Measurements from ENCODE around the gene PDE11A.

PDE11A gene

DNA sequence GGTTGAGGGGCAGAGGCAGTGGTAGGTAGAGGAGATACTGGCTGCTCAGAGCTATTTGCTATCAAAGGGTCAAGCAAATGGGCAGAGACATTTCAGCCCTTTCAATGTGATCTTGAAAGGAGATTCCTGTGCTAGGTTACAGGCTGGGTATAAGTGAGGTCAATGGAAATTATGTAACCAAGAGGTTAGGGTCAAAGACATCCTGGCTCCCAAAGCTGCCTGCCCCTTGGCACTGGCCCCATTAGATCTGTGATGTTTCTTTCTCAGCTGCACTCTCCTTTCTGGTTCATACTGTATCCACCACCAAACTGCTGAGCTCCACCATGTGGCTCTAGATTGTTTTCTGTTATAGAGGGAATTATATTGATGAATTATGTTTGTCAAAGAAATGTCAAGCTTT lies 479.6 kb downstream of the PDE11A start:
- TF ChIP-seq ZNF565 (CRISPR knock-in tag; conservative IDR thresholded peaks at IDR 0.05; ENCODE audit: low read depth) = no peak
- TF ChIP-seq, protein P1, sequence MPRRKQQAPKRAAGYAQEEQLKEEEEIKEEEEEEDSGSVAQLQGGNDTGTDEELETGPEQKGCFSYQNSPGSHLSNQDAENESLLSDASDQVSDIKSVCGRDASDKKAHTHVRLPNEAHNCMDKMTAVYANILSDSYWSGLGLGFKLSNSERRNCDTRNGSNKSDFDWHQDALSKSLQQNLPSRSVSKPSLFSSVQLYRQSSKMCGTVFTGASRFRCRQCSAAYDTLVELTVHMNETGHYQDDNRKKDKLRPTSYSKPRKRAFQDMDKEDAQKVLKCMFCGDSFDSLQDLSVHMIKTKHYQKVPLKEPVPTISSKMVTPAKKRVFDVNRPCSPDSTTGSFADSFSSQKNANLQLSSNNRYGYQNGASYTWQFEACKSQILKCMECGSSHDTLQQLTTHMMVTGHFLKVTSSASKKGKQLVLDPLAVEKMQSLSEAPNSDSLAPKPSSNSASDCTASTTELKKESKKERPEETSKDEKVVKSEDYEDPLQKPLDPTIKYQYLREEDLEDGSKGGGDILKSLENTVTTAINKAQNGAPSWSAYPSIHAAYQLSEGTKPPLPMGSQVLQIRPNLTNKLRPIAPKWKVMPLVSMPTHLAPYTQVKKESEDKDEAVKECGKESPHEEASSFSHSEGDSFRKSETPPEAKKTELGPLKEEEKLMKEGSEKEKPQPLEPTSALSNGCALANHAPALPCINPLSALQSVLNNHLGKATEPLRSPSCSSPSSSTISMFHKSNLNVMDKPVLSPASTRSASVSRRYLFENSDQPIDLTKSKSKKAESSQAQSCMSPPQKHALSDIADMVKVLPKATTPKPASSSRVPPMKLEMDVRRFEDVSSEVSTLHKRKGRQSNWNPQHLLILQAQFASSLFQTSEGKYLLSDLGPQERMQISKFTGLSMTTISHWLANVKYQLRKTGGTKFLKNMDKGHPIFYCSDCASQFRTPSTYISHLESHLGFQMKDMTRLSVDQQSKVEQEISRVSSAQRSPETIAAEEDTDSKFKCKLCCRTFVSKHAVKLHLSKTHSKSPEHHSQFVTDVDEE (CRISPR knock-in tag; IDR thresholded peaks at IDR 0.05) = no peak
- no peak for TF ChIP-seq ZFP30 (CRISPR knock-in tag; IDR thresholded peaks at IDR 0.05)
- no peak for TF ChIP-seq ZNF8 (CRISPR knock-in tag; IDR thresholded peaks at IDR 0.05)
- TF ChIP-seq, protein P2, sequence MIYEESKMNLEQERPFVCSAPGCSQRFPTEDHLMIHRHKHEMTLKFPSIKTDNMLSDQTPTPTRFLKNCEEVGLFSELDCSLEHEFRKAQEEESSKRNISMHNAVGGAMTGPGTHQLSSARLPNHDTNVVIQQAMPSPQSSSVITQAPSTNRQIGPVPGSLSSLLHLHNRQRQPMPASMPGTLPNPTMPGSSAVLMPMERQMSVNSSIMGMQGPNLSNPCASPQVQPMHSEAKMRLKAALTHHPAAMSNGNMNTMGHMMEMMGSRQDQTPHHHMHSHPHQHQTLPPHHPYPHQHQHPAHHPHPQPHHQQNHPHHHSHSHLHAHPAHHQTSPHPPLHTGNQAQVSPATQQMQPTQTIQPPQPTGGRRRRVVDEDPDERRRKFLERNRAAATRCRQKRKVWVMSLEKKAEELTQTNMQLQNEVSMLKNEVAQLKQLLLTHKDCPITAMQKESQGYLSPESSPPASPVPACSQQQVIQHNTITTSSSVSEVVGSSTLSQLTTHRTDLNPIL (CRISPR knock-in tag; IDR thresholded peaks at IDR 0.05; ENCODE audit: low read depth) = no peak
- no peak for TF ChIP-seq TOX (CRISPR knock-in tag; IDR thresholded peaks at IDR 0.05; ENCODE audit: borderline replicate concordance)
- TF ChIP-seq ESRRG (CRISPR knock-in tag; IDR thresholded peaks at IDR 0.05) = no peak
- TF ChIP-seq, protein P3, sequence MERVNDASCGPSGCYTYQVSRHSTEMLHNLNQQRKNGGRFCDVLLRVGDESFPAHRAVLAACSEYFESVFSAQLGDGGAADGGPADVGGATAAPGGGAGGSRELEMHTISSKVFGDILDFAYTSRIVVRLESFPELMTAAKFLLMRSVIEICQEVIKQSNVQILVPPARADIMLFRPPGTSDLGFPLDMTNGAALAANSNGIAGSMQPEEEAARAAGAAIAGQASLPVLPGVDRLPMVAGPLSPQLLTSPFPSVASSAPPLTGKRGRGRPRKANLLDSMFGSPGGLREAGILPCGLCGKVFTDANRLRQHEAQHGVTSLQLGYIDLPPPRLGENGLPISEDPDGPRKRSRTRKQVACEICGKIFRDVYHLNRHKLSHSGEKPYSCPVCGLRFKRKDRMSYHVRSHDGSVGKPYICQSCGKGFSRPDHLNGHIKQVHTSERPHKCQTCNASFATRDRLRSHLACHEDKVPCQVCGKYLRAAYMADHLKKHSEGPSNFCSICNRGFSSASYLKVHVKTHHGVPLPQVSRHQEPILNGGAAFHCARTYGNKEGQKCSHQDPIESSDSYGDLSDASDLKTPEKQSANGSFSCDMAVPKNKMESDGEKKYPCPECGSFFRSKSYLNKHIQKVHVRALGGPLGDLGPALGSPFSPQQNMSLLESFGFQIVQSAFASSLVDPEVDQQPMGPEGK (CRISPR knock-in tag; IDR thresholded peaks at IDR 0.05; ENCODE audit: borderline replicate concordance) = no peak
- no peak for TF ChIP-seq SNAI2 (CRISPR knock-in tag; IDR thresholded peaks at IDR 0.05)
- TF ChIP-seq ZFP3 (CRISPR knock-in tag; IDR thresholded peaks at IDR 0.05) = no peak
- TF ChIP-seq PPARA (CRISPR knock-in tag; IDR thresholded peaks at IDR 0.05; ENCODE audit: borderline replicate concordance) = no peak
- TF ChIP-seq, protein P4, sequence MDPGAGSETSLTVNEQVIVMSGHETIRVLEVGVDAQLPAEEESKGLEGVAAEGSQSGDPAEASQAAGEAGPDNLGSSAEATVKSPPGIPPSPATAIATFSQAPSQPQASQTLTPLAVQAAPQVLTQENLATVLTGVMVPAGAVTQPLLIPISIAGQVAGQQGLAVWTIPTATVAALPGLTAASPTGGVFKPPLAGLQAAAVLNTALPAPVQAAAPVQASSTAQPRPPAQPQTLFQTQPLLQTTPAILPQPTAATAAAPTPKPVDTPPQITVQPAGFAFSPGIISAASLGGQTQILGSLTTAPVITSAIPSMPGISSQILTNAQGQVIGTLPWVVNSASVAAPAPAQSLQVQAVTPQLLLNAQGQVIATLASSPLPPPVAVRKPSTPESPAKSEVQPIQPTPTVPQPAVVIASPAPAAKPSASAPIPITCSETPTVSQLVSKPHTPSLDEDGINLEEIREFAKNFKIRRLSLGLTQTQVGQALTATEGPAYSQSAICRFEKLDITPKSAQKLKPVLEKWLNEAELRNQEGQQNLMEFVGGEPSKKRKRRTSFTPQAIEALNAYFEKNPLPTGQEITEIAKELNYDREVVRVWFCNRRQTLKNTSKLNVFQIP (CRISPR knock-in tag; IDR thresholded peaks at IDR 0.05; ENCODE audit: borderline replicate concordance, low read depth) = no peak
- TF ChIP-seq TCF4 (CRISPR knock-in tag; IDR thresholded peaks at IDR 0.05; ENCODE audit: borderline replicate concordance) = no peak
- no peak for TF ChIP-seq BACH2 (CRISPR knock-in tag; IDR thresholded peaks at IDR 0.05; ENCODE audit: borderline replicate concordance)
- no peak for TF ChIP-seq GLIS3 (CRISPR knock-in tag; IDR thresholded peaks at IDR 0.05)
- no peak for ATAC-seq

DNA sequence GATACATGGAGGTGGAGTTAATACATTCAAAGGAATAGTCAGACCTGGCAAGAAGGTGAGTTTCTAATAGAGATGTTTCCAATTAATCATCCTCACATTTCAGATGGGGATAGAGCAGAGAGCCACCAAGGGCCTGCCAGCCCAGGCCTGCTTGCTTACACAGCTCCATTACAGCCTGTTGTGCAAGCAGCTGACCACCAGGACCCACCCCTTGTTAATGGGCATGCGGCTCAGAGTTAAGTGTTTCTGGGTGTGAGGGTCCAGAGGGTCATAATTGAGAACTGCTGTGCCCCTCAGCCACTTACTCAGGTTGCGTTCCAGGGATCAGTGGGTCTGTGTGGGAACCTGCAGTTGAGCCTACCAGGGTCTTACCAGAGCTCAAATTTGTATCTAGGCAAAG lies 480.2 kb downstream of the PDE11A start:
- TF ChIP-seq ZFP30 (CRISPR knock-in tag; IDR thresholded peaks at IDR 0.05) (no peak), ZNF8 (CRISPR knock-in tag; IDR thresholded peaks at IDR 0.05) (no peak), TOX (CRISPR knock-in tag; IDR thresholded peaks at IDR 0.05; ENCODE audit: borderline replicate concordance) (no peak), ZNF565 (CRISPR knock-in tag; conservative IDR thresholded peaks at IDR 0.05; ENCODE audit: low read depth) (no peak), ARNTL (CRISPR knock-in tag; IDR thresholded peaks at IDR 0.05; ENCODE audit: borderline replicate concordance, low read depth) (no peak), ZFP3 (CRISPR knock-in tag; IDR thresholded peaks at IDR 0.05) (no peak), SNAI2 (CRISPR knock-in tag; IDR thresholded peaks at IDR 0.05) (no peak), CSDC2 (CRISPR knock-in tag; IDR thresholded peaks at IDR 0.05) (no peak), ZNF70 (CRISPR knock-in tag; IDR thresholded peaks at IDR 0.05) (no peak), TCF4 (CRISPR knock-in tag; IDR thresholded peaks at IDR 0.05; ENCODE audit: borderline replicate concordance) (no peak)
- TF ChIP-seq, protein P2 (CRISPR knock-in tag; IDR thresholded peaks at IDR 0.05; ENCODE audit: low read depth) = no peak
- TF ChIP-seq, protein P3 (CRISPR knock-in tag; IDR thresholded peaks at IDR 0.05; ENCODE audit: borderline replicate concordance) = no peak

DNA sequence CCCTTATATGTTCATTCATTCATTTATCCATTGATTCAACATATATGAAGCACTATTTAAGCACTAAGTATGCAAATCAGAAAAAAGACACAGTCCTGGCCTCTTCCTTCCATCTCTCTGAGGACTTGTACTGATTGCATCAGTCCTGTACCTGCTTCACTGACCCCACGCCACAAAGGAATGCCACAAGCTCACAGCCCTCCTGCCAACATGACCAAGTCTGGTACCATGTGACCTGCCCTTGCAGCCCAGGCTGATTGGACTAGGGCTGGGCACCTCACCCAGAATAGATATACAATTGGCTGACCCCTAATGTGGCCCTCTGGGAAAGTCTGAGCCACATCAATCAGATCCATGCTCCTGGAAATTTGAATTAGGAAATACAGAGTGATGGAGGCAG lies 483.4 kb downstream of the PDE11A start:
- no peak for ATAC-seq
- no peak for TF ChIP-seq ZNF8 (CRISPR knock-in tag; IDR thresholded peaks at IDR 0.05)
- TF ChIP-seq CSDC2 (CRISPR knock-in tag; IDR thresholded peaks at IDR 0.05) = no peak
- no peak for TF ChIP-seq PPARA (CRISPR knock-in tag; IDR thresholded peaks at IDR 0.05; ENCODE audit: borderline replicate concordance)
- TF ChIP-seq ISL1 (CRISPR knock-in tag; IDR thresholded peaks at IDR 0.05) = no peak
- TF ChIP-seq ESRRG (CRISPR knock-in tag; IDR thresholded peaks at IDR 0.05) = no peak
- TF ChIP-seq, protein P1 (CRISPR knock-in tag; IDR thresholded peaks at IDR 0.05) = no peak
- no peak for TF ChIP-seq TOX (CRISPR knock-in tag; IDR thresholded peaks at IDR 0.05; ENCODE audit: borderline replicate concordance)
- no peak for TF ChIP-seq ZFP30 (CRISPR knock-in tag; IDR thresholded peaks at IDR 0.05)
- TF ChIP-seq, protein P4 (CRISPR knock-in tag; IDR thresholded peaks at IDR 0.05; ENCODE audit: borderline replicate concordance, low read depth) = no peak
- no peak for TF ChIP-seq GLIS3 (CRISPR knock-in tag; IDR thresholded peaks at IDR 0.05)

More for the DNA sequence above, 480.2 kb downstream of the PDE11A start:
- ATAC-seq = no peak
